NCI-H128 (cell line): ENCODE results near the gene ZNF573.

ENCODE experiments used
- DNase-seq: peaks from one replicate; lab custom pipeline; 2025; ENCODE audit not compliant: unreplicated experiment; lab: John Stamatoyannopoulos, UW

Gene ZNF573

DNA sequence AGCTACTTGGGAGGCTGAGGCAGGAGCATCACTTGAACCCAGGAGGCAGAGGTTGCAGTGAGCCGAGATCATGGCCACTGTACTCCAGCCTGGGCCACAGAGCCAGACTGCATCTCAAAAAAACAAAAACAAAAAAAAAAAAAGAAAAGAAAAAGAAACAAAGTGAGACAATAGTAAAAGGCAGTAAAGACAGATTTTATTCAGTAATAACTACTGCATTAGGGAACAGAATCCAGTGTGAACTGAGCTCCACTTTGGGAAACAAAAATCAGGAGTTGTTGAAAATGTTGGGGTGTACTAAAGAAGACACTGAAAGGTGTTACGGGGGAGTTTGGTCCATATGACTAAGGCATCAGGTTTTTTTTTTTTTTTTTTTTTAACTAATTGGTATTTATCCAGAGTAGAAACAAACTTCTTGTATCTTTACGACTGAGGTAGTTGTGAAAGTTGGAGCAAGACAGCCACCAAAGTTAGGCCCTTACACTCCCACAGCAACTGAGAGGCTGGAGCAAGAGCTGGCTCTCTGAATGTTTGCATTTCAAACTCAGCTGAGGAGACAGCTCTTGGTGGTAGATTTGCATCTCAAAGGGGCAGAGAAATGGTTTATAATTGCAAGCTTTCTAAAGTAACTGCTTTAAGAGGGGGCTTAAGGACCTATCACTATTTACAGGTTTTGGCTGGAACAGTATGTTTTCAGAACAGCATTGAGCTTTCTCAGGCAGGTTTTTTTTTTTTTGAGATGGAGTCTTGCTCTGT lies 84.1 kb downstream of the ZNF573 start:
- no peak for DNase-seq

DNA sequence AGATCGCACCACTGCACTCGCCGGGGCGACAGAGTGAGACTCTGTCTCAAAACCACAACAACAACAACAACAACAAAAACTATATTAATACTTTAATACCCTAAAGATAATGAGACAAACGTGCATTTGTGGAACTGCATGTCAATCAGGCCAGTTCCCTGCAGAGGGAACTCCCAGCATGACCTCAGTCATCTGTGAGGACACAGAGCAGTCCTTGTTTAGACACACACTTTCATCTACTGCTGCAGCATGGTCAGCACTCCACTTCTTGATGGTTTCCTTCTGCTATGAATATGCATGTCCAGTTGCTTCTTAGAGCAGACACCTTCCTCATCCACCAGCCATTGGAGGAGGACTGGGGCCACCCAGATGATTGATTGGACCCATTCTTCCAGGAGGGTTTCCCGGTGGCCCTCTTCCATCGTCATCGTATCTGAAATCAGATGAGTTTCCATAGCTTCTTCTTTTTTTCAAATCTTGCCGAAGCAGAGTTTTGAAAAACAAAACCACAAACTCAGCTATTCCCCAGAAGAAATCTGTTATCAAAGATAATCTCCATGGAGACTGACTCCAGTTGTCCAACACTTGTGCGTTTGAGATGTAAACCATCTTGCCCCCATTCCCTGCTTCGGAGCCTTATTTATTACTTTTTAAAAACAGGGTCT lies 86.3 kb downstream of the ZNF573 start:
- no peak for DNase-seq

DNA sequence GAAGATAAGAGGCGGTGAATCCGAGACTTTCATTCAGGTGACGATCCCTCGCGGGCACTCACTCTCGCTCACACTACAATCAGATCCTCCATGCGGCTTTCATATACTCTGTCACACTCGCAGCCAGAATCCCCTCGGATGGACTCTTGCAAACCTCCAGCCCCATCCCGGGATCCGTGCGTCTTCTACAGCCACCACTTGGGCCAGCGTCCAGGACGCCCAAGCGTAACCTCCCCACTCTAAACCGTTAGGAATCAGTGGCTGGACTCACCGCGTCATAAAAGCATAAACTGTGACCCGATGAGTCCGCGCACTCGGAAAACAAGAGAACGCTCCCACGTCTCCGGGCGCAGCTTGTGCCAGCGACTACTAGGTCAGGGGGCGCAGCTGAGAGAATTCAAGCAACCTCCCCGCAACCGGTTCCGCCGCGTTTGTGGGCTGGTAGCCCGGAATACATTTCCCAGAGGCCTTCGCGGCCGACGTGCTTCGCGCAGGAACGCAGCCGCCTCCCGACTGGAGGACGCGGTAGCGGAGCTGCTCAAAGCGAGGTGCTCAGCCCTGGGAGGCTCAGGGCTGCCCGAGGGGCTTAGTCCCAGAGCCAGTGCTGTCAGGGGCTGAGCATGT lies 87.4 kb downstream of the ZNF573 start:
- DNase-seq = peak; percentile 67
